Midbrain (tissue), 1 donor: ENCODE results near the gene UMODL1.
A peak's percentile ranks its signal among the peaks of the same experiment; 100 is the strongest.

Source experiments
- DNase-seq: peaks from one replicate; lab custom pipeline; 2025; lab: John Stamatoyannopoulos, UW

Gene UMODL1, protein sequence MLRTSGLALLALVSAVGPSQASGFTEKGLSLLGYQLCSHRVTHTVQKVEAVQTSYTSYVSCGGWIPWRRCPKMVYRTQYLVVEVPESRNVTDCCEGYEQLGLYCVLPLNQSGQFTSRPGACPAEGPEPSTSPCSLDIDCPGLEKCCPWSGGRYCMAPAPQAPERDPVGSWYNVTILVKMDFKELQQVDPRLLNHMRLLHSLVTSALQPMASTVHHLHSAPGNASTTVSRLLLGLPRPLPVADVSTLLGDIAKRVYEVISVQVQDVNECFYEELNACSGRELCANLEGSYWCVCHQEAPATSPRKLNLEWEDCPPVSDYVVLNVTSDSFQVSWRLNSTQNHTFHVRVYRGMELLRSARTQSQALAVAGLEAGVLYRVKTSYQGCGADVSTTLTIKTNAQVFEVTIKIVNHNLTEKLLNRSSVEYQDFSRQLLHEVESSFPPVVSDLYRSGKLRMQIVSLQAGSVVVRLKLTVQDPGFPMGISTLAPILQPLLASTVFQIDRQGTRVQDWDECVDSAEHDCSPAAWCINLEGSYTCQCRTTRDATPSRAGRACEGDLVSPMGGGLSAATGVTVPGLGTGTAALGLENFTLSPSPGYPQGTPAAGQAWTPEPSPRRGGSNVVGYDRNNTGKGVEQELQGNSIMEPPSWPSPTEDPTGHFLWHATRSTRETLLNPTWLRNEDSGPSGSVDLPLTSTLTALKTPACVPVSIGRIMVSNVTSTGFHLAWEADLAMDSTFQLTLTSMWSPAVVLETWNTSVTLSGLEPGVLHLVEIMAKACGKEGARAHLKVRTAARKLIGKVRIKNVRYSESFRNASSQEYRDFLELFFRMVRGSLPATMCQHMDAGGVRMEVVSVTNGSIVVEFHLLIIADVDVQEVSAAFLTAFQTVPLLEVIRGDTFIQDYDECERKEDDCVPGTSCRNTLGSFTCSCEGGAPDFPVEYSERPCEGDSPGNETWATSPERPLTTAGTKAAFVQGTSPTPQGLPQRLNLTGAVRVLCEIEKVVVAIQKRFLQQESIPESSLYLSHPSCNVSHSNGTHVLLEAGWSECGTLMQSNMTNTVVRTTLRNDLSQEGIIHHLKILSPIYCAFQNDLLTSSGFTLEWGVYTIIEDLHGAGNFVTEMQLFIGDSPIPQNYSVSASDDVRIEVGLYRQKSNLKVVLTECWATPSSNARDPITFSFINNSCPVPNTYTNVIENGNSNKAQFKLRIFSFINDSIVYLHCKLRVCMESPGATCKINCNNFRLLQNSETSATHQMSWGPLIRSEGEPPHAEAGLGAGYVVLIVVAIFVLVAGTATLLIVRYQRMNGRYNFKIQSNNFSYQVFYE

DNA sequence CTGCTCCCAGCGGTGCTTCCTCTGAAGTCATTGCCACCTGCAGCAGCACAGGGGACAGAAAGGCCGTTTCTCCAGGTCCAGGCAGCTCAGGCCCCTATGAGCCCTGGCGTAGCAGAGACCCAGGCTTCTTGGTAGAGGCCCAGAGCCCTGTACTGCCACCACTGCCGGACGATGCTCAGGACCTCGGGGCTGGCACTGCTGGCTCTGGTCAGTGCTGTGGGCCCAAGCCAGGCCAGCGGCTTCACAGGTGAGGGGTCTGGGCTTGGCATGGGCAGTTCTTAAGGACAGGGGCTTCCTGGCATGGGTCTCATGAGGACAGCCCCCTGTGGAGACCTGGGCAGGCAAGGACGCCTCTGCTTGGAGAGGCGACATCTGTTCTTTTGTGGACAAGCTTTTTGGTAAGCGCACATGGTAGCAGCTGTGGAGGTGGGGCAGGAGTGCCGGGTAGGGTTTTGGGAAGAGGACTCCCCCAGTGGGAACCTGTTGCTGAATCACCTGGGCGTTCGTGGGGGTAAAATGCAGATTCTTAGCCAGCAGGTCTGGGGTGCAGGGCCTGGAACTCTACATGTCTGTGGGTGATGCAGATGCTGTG lies at the start of gene UMODL1:
Gene UMODL1, plus strand, starts transcription at position 172 of the 592 bp plus-strand sequence. Its CDS starts 0 bp downstream, at position 172.
- DNase-seq: no peak

DNA sequence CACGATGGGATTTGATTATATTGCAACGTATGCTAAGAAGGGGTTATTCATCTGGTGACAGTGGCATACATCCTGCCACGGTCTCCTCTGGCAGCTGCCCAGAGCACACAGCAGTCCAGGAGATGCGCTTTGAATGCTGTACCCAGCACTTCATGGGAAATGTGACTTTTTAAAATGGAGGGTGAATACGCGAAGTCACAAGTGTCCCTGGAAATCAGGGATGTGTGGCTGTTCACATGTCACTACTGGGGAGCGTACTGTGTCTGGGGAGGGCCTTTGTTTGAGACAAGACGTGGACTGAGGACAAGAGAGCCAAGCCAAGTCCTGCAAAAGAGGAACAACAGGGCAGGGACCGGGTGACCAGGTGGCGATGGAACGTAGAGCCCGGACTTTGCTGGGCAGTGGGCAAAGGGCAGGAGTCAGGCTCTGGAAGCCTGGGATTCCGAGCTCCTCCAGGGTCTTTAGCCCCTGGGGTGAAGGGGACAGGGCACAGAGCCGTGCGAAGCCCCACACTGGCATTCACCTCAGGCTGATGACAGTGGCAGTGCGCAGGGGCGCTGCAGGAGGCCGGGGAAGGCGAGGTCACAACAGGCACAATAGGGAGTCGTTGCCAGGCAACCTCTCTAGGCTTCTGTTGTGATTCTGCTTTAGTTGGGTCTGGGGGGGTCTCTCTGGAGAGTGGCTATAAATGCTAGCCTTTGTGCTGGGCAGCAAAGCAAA lies 49.6 kb upstream of the UMODL1 start:
- peak; percentile 18 for DNase-seq

DNA sequence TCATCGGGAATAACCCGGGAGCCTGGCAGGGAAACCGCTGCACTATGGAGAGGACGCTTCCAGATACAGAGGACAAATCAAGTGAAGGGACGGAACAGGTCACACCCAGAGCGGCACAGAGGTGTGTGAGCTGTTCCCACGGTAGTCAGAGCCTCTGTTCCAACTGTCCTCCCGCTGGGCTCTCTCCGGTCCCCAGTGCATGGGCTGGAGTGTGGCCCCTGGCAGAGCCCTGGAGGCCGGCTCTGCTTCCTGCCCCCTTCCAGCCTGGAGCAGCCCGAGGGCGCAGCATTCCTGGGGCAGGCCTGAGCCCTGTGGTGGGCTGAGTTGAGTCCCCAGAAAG lies 49.1 kb upstream of the UMODL1 start:
- DNase-seq: no peak

DNA sequence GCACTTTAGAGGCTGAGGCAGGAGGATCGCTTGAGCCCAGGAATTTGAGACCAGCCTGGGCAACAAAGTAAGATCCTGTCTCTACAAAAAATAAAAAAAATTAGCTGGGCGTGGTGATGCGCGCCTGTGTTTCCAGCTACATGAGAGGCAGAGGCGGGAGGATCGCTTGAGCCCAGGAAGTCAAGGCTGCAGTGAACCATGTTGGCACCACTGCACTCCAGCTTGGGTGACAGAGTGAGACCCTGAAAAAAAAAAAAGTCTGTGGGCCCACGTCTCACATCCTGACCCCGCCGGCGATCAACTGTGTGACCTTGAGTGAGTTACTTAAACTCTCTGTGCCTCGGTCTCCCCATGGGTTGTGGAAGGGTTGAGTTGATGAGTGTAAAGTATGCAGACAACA lies 48.2 kb upstream of the UMODL1 start:
- no peak for DNase-seq

DNA sequence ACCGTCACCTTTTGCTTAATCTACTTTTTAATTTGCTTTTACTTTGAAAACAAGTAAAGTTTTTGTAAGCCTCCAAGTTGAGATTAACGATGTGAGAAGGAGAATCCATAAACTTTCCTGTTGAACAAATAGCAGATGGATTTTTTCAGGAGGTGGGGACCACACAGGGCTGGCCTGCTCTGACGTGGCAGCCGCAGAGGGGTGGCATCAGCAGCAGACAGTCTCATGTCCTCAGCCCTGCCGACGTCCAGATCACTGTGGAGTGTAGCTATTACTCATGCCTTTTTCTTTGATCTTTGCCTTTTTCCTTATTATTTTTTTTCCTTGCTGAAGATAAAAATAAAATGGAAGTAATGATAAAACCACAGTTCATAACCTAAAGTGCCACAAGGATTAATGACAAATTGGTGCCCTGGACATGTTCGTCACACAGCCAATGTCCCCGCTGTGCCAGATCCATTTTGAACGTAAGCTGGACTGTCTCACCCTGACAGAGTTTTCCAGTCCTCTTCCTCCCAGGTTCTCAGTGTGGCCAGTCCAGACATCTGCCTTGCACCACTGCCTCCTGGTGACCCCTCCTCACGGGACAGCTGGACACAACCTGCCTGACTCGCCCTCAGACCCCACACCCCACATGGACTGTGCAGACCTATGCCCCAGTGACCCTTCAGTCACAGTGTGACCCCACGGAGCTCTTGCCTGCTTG lies 45.6 kb upstream of the UMODL1 start:
- no peak for DNase-seq

DNA sequence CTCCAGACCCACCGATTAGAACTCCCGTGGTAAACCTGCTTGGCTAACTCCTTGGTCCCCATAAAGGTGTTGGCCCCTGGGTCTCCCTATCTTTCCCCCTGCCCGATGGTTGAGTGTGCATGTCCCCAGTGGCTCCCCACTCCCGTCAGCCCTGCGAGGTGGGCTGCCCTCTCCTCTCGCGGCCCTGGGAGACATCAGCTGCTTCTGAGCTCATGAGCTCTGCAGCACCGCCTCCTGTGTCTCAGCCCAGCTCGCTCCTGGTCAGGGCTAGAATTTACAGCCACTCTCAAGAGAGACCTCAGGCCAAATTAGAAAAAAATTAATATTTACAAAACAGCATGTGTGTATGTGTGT lies 45.1 kb upstream of the UMODL1 start:
- no peak for DNase-seq

DNA sequence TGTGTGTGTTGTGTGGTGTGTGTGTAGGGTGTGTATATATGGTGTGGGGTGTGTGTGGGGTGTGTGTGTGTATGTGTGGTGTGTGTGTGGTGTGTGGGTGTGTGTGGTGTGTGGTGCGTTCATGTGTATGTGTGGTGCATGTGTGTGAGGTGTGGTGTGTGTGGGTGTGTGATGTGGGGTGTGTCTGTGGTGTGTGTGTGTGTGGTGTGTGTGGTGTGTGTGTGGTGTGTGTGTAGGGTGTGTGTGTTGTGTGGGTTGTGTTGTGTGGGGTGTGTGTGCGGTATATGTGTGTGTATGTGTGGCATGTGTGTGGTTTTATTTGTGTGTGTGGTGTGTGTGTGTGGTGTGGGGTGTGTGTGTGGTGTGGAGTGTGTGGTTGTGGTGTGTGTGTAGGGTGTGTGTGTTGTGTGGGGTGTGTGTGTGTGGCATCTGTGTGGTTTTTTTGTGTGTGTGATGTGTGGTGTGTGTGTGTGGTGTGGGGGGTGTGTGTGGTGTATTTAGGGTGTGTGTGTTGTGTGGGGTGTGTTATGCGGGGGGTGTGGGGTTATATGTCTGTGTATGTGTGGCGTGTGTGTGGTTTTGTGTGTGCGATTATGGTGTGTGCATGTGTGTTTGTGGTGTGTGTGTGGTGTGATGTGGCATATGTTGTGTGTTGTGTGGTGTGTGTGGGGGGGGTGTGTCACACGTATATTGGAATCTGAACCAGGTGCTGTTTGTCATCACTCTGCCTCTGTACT lies 43.9 kb upstream of the UMODL1 start:
- DNase-seq: no peak

DNA sequence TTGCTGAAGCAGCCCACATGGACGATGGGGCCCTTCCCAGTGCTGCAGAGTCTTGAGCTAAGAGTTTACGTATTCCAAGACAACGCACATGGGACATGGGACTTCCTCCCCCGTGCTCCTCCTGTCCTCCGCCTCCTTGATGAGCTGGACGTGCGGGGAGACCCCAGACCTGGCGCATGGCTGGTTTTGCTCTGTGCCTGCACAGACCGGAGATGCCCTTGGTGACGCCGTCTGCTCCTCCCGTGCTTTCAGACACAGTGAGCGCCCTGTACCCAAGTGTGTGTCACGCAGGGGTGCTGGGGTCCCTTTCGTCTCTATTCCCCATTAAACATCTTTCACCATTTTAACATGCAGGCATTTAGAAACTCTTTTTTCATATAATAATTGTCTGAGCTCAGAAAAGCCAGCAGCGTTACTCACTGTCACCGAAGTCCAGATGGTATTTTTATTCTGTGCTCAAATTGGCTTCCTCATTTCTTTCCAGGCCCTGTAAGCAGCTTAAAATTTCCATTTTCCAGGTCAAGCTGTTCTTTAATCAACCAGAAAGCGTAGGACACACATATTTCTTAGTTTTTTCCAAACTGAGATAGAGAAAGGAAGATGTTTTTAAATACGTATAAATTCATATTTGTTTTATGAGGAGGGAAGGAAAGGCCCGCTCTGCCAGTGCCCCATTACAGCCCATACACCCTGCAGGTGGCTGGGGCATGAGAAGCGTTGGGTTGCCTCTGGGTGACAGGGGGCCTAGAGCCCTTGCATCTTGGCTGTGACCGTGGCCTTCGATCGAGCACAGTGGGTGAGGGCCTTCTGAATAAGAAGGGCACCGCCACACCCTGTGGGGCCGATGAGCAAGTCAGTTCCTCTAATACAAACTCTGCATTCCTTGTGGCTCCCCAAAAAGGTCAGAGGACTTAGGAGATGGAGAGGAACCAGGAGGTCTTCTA lies 43.0 kb upstream of the UMODL1 start:
- no peak for DNase-seq

DNA sequence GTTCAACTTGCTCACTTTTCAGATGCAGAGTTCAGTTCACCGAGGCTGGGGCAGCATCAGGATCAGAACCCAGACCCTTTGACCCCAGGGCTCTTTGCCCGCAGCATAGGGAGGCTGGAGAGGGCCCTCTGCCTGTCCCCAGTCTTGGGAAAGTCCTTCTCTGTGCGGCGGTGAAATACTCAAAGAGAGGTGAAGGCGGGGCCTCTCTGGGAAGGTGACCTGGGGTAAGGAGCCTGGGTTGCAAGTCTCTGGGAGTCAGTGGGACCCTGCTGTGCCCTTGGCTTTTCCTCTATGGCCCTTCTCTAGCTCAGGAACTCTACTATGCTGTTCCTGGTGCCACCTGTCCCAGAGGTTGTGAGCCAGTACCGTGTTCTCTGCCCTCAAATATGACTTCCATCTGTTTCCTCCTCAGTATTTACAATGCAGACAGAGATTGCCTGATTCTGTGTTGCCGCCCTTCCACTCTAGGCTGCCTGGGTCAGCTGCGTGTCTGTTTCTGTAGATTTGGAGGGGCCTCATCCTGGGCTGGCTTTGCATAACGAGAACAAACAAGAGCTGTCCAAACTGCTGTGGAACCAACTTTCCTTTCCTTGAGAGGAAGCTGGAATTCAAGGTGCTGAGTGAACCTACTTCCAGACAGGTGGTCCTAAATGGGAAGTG lies 42.2 kb upstream of the UMODL1 start:
- no peak for DNase-seq

DNA sequence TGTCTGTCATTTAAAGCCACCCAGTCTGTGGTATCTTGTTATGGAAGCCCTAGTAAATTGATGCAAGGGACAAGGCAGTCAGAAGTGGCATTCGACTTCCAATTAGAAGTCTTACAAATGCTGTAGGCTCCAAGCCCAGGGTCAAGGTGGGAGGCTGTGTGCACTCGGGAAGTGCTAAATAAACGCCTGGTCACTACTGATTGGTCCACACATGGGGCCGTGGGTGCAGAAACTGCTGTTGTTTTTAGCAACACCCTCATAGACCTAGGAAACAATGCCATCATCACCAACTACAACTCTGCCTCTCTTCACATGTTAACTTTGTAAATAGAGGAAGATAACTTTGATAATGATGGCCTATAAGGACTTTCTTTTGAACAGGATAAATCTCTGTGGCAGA lies 40.8 kb upstream of the UMODL1 start:
- no peak for DNase-seq

DNA sequence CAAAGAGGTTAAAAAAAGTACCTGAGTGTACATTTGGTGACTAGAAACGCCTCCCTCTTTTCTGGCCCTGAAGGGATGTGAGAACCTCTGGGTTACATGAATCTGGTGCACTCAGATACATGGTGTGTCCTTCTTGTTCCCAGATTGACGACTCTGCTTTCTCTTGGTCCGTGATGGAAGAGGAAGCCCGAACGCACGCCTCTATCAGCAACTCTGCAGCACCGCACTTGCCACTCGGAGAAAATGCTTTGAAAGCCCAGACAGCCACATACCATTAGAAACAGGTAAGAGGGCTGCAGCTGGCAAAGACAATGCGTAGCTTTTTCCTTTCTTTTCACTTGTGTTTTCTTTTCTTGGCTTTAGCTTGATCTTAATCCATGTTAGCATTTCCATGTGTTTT lies 39.9 kb upstream of the UMODL1 start:
- no peak for DNase-seq

DNA sequence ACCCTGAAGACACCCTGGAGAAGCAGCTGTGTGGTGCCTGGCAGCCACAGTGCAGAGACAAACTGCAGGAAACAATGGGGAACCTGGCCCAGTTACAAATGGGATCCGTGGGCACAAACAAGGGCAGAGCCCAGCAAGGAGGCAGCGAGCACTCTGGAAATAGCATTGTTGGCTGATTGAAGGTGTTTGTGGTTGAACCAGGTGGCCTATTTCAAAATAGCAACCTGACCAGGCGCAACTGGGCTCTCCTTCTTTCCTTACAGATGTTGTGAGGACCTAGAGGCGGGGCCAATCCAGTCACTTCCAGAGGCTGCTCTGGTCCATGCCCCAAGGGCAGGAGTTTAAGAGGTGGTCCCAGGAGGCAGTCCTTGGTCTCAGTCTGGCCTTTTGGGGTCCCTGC lies 39.3 kb upstream of the UMODL1 start:
- DNase-seq: no peak

DNA sequence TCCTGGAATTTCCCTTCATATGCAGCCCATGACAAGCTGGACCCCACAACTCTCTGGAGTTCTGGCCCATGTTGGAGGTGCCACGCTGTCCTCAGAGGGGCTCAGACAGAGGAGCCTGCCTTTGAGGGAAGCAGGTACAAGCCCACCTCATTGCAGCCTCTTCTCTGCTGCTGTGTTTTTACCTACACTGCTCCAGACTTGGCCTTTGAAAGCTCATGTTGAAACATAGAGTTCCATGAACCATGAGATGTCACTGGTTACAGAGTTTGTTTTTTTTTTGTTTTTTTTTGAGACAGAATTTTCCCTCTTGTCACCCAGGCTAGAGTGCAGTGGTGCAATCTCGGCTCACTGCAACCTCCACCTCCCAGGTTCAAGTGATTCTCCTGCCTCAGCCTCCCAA lies 38.9 kb upstream of the UMODL1 start:
- DNase-seq: no peak

DNA sequence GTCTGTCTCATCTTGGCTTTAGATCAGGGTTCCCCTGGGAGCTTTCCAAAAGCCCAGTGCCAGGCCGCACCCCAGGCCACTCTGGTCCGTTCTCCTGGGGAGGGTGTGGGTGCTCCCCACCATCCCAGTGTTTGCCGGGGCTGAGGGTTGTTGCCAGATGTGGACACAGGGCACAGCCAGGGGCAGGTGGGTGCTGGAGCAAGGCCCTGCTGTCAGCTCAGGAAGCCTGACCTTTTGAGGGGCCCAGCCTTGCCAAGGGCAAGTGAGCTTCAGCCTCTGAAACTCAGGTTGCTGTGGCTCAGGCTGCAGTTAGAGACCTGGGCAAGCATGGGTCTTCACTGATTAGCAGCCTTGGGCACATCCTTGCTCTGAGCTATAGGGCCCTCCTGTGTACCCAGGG lies 38.1 kb upstream of the UMODL1 start:
- no peak for DNase-seq

DNA sequence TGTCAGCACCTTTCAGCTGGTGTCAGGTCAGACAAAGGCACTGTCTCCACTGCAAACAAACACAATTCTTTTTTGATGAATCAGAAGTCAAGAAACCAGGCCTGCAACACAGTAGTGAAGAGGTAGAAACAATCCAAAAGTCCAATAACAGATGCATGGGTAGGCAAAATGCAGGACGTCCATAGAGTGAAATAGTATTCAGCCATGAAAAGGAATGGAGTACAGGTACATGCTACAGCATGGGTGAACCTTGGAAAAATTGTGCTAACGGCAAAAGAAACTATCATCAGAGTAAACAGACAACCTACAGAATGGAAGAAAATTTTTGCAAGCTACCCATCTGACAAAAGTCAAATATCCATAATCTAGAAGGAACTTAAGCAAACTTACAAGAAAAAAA lies 34.8 kb upstream of the UMODL1 start:
- no peak for DNase-seq

DNA sequence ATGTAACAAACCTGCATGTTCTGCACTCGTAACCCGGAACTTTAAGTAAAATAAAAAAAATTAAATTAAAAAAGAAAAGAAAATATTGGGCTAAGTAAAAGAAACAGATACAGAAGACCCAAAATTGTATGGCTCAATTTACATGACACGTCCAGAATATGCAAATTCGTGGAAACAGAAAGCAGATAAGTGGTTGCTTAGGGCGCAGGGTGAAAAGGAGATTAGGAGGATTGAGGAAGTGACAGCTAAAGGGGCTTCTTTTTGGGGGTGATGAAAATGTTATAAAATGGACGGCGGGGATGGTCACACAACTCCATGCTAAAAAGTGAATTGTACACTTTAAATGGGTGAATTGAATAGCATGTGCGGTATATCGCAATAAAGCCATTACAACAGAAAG lies 33.6 kb upstream of the UMODL1 start:
- no peak for DNase-seq

DNA sequence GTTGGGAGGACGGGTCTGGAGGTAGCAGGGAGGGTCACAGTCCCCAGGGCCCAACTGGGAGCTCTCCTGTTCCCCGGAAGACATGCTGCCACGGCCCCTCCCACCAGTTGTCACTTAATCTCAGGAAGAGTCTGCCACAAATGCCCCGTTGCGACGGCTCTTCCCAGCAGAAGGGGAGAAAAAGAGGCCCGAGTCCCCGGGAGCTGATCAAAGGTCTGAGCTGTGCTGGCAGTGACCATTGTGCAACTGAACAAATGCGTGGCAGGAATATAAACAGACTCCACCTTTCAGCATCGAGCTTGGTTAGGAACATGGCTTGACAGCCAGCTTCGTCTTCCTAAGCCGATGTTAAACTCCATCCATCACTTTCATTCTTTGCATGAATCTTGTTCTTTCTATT lies 33.2 kb upstream of the UMODL1 start:
- DNase-seq: no peak

DNA sequence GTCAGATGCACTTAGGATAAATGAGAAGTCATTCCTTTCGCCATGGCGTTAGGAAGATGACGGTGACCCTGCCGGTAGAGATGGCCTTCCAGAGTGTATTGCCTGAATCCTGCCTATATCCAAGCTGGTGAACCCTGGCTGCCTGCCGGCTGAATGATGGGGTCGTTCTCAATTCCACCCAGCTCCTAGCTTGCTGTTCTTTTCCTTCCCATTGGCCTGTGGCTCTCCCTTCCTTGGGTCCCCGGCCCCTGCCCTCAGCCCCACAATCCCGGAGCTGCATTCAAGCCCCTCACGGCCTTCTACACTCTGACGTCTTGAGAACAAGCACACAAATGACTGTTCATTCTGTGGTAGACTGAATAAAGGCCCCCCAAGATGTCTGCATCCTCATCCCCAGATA lies 32.7 kb upstream of the UMODL1 start:
- no peak for DNase-seq
